B cell (primary cell): ENCODE results near the gene ARHGAP19. TPM values are rescaled to one million over a fixed set of nuclear protein-coding genes. Genes with fewer than 3 reads are reported as not detected.

Source experiments
- ATAC-seq: fragments of 200-7000 bp; cut with Tn5 transposase; one replicate; pipeline ENCODE4 v1.10.0; 2021; ENCODE audit warnings: low read depth, mild to moderate bottlenecking, moderate number of reproducible peaks, moderate library complexity
- CTCF ChIA-PET: fragments of 350-600 bp; sonication (Branson Sonifier 250); formaldehyde crosslinking; loops from one replicate; lab custom pipeline; 2021; ENCODE audit warnings: antibody characterized with exemption, inconsistent platforms; lab: Charles Lee
- POLR2A ChIA-PET: fragments of 350-600 bp; sonication (Branson Sonifier 250); formaldehyde crosslinking; loops from one replicate; lab custom pipeline; 2021; ENCODE audit warnings: antibody characterized with exemption; lab: Charles Lee
- DNase-seq: peaks from one replicate; pipeline ENCODE4 v3.0.0; 2013
- H2AFZ ChIP-seq: 2 replicates; pipeline ENCODE4 v1.6.1; 2012; ENCODE audit warnings: mild to moderate bottlenecking, low read depth, low read length; ENCODE audit not compliant: insufficient read depth, poor library complexity, severe bottlenecking
- H3K27ac ChIP-seq, 2 donors: 1 replicate in 1 of 2; 2 replicates in 1 of 2; pipeline ENCODE4 v1.5.1; 2012 to 2013; ENCODE audit warnings: low read length in 2 of 2, mild to moderate bottlenecking in 2 of 2, moderate library complexity in 1 of 2
- H3K27me3 ChIP-seq, 4 experiments: fragments of 200-600 bp in 1 of 4; sonication (generic) in 1 of 4; replicated peaks in 1 of 4; 1 replicate in 2 of 4; 2 replicates in 2 of 4; pipeline versions ENCODE4 v1.6.1 to v1.7.0; 2013 to 2016; ENCODE audit warnings: low read length in 3 of 4, mild to moderate bottlenecking in 2 of 4, mixed read lengths in 1 of 4, moderate library complexity in 1 of 4; ENCODE audit not compliant: insufficient read depth in 4 of 4, control insufficient read depth in 3 of 4; ENCODE audit errors: control extremely low read depth in 1 of 4
- H3K36me3 ChIP-seq, 2 experiments: replicated peaks in 1 of 2; 1 replicate in 1 of 2; 2 replicates in 1 of 2; pipeline versions ENCODE4 v1.6.1 to v1.7.1; 2013; ENCODE audit warnings: low read length in 1 of 2; ENCODE audit not compliant: insufficient read depth in 2 of 2, control insufficient read depth in 1 of 2; ENCODE audit errors: control extremely low read depth in 1 of 2, extremely low read depth in 1 of 2
- H3K4me1 ChIP-seq, 2 donors: fragments of 200-600 bp in 1 of 2; sonication (generic) in 1 of 2; 1 replicate in 1 of 2; 2 replicates in 1 of 2; pipeline versions ENCODE4 v1.5.1 to v1.6.1; 2013 to 2017; ENCODE audit warnings: low read length in 2 of 2; ENCODE audit not compliant: control insufficient read depth in 2 of 2, insufficient read depth in 2 of 2
- H3K4me2 ChIP-seq: replicated peaks from 2 replicates; pipeline ENCODE3; 2012; ENCODE audit warnings: mild to moderate bottlenecking, low read depth, low read length; ENCODE audit not compliant: poor library complexity, severe bottlenecking
- H3K4me3 ChIP-seq, 5 experiments: fragments of 200-600 bp in 1 of 5; sonication (generic) in 1 of 5; 1 replicate in 3 of 5; 2 replicates in 2 of 5; pipeline versions ENCODE4 v1.5.1 to v1.7.0; 2011 to 2016; ENCODE audit warnings: low read length in 4 of 5, mild to moderate bottlenecking in 4 of 5, low read depth in 2 of 5, control low read depth in 1 of 5, moderate library complexity in 1 of 5; ENCODE audit not compliant: insufficient read depth in 1 of 5; ENCODE audit errors: control extremely low read depth in 1 of 5, extremely low read depth in 1 of 5
- H3K79me2 ChIP-seq: fragments of 200-600 bp; sonication (generic); one replicate; pipeline ENCODE4 v1.6.0; 2016; ENCODE audit warnings: low read length; ENCODE audit not compliant: control insufficient read depth, insufficient read depth
- H3K9ac ChIP-seq: fragments of 200-600 bp; sonication (generic); 2 replicates; pipeline ENCODE4 v1.6.1; 2017; ENCODE audit warnings: mild to moderate bottlenecking, low read length, moderate library complexity
- H3K9me3 ChIP-seq, 3 donors: one replicate each; pipeline versions ENCODE4 v1.6.1 to v1.7.1; 2013; ENCODE audit warnings: low read length in 2 of 3; ENCODE audit not compliant: control insufficient read depth in 2 of 3, insufficient read depth in 1 of 3; ENCODE audit errors: control extremely low read depth in 1 of 3
- H4K20me1 ChIP-seq: 2 replicates; pipeline ENCODE4 v1.6.0; 2012; ENCODE audit warnings: mild to moderate bottlenecking, low read length; ENCODE audit not compliant: insufficient read depth, control insufficient read depth, poor library complexity, severe bottlenecking
- H3K27ac Mint-ChIP-seq: one replicate; pipeline ENCODE4 v1.8.0; 2021; ENCODE audit warnings: mixed read lengths
- H3K27me3 Mint-ChIP-seq: one replicate; pipeline ENCODE4 v1.8.0; 2021; ENCODE audit warnings: mixed read lengths
- H3K4me1 Mint-ChIP-seq: one replicate; pipeline ENCODE4 v1.8.0; 2021; ENCODE audit warnings: mixed read lengths
- H3K4me3 Mint-ChIP-seq: one replicate; pipeline ENCODE4 v1.8.0; 2021; ENCODE audit warnings: mixed read lengths
- H3K9me3 Mint-ChIP-seq: one replicate; pipeline ENCODE4 v1.8.0; 2022; ENCODE audit warnings: mixed read lengths; ENCODE audit not compliant: insufficient read depth
- EZH2 ChIP-seq: IDR thresholded peaks from 2 replicates; pipeline ENCODE4 v1.6.1; 2012; ENCODE audit warnings: borderline replicate concordance, low read depth, mild to moderate bottlenecking, moderate library complexity, low read length; ENCODE audit not compliant: insufficient read depth, poor library complexity, severe bottlenecking
- whole genome bisulfite sequencing: methylation state at CpG from one replicate; pipeline ENCODE4 v1.1.5; 2013; ENCODE audit warnings: missing lambda C conversion rate; ENCODE audit not compliant: insufficient coverage; 5-methylcytosine and 5-hydroxymethylcytosine counted together
- intact Hi-C: fragments of 100-400 bp; cut with micrococcal nuclease; formaldehyde crosslinking; loops from one replicate; pipeline ENCODE4 v1.10.0; 2022
- polyA plus RNA-seq: library from polyadenylated mRNA; depleted of rRNA; stranded (reverse); fragments of >200 nt; gene quantifications from 2 replicates; pipeline ENCODE4 v1.2.3, GENCODE V29; 2012
- total RNA-seq, 2 donors: library from RNA; stranded (reverse); fragments of 120-200 nt in 1 of 2; gene quantifications; 1 replicate in 1 of 2; 2 replicates in 1 of 2; pipeline versions ENCODE4 v1.2.3 to v1.2.4, GENCODE V29; 2013 to 2022
- TF ChIP-seq, protein P1 (sequence below): fragments of 200-600 bp; IDR thresholded peaks from one replicate; pipeline ENCODE4 v1.8.0; 2022; ENCODE audit warnings: antibody characterized with exemption, mild to moderate bottlenecking

The ARHGAP19 gene
- total and polyA plus RNA-seq, 2 donors (not counting 1 experiment from before 2014, with no cell fraction given) = 6.4 to 22.5 TPM

DNA sequence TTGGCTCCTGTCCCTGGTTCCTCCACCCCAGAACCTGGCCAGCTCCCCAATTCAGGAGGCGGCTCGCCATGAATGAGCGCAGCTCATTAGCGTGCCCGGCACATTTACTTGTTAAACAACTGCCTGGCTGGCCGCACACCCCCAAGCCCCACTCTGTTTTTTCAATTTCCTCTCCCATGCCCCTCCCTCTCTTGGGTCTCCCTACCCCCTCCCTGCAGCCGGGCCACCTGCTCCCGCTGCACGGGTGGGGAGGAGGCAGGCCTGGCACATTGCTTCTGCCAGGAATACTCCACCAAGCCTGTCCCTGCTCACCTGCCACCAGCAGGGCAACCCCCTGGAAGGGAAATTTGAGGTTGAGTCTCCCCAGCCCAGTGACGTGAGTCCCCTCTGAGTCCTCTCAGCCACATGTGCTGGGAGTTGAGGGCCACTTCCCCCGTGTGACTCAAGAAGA is 104.2 kb downstream of the ARHGAP19 start:
- WGBS = 61% methylated on average over 9 of the region's 11 CpGs
- Histone ChIP-seq H3K4me3 (no peak overlapping the region), H3K9me3 (peaks cover 0 to 2% (median 0%) of the 10 kb centered on the region in 3 donors), H3K27ac (no peak overlapping the region), H3K79me2 (no peaks in the 10 kb centered on the region), H3K36me3 (no peaks in the 10 kb centered on the region), H3K27me3 (peaks cover 0 to 37% (median 13%) of the 10 kb centered on the region in 4 experiments), H4K20me1 (no peaks in the 10 kb centered on the region), H3K9ac (no peak overlapping the region), H2AFZ (no peak overlapping the region), H3K4me1 (peaks cover 13 to 17% of the 10 kb centered on the region in 2 donors), H3K4me2 (no peak overlapping the region)
- no peaks in the 10 kb centered on the region for H3K9me3 Mint-ChIP-seq
- no peak overlapping the region for H3K27ac Mint-ChIP-seq
- intact Hi-C loops = no loop called here
- peaks cover 15% of the 10 kb centered on the region for H3K4me1 Mint-ChIP-seq
- no peak for DNase-seq
- ATAC-seq = no peak
- no peak for TF ChIP-seq EZH2
- TF ChIP-seq, protein P1, sequence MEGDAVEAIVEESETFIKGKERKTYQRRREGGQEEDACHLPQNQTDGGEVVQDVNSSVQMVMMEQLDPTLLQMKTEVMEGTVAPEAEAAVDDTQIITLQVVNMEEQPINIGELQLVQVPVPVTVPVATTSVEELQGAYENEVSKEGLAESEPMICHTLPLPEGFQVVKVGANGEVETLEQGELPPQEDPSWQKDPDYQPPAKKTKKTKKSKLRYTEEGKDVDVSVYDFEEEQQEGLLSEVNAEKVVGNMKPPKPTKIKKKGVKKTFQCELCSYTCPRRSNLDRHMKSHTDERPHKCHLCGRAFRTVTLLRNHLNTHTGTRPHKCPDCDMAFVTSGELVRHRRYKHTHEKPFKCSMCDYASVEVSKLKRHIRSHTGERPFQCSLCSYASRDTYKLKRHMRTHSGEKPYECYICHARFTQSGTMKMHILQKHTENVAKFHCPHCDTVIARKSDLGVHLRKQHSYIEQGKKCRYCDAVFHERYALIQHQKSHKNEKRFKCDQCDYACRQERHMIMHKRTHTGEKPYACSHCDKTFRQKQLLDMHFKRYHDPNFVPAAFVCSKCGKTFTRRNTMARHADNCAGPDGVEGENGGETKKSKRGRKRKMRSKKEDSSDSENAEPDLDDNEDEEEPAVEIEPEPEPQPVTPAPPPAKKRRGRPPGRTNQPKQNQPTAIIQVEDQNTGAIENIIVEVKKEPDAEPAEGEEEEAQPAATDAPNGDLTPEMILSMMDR = no peak
- ChIA-PET POLR2A (no interaction called here), CTCF (interaction anchor here (1.0 kb wide), 1 partner anchor 22 kb away, joined by 6 read pairs; no protein-coding TSS in a partner anchor)
- peaks cover 62% of the 10 kb centered on the region for H3K27me3 Mint-ChIP-seq
- H3K4me3 Mint-ChIP-seq = no peak overlapping the region

DNA sequence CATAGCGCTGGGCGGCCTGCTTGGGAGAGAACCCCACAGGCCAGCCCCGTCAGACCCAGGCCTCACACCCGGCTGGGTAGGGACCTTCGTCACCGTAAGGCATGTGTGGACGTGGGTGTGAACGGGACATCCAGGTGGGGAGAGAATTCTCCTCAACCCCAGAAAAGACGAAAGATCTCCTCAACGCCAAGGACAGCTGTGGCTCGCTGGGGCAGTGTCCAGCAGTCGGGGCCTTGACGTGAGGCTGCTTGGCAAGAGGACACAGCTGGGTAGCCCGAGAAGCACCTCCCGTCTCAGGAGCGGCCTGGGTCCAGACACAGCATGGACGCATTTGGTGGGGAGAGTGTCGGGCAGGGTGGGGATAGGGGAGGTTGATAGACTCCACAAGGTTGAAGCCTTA is 105.5 kb downstream of the ARHGAP19 start:
- Mint-ChIP-seq H3K4me1 (peaks cover 15% of the 10 kb centered on the region), H3K27me3 (peaks cover 62% of the 10 kb centered on the region), H3K4me3 (no peak overlapping the region), H3K9me3 (no peaks in the 10 kb centered on the region), H3K27ac (no peak overlapping the region)
- POLR2A ChIA-PET = no interaction called here
- peaks cover 0 to 2% (median 0%) of the 10 kb centered on the region in 3 donors for H3K9me3 ChIP-seq
- intact Hi-C loops = no loop called here
- no peak overlapping the region for H3K4me2 ChIP-seq
- ATAC-seq (no peak), DNase-seq (no peak)
- H2AFZ ChIP-seq = no peak overlapping the region
- H3K9ac ChIP-seq = no peak overlapping the region
- TF ChIP-seq, protein P1 = no peak
- no peak for TF ChIP-seq EZH2
- H3K36me3 ChIP-seq = no peaks in the 10 kb centered on the region
- 94% methylated on average over 15 of the region's 18 CpGs for WGBS
- H3K27ac ChIP-seq = no peak overlapping the region
- peaks cover 0 to 48% (median 14%) of the 10 kb centered on the region in 4 experiments for H3K27me3 ChIP-seq
- H3K4me3 ChIP-seq = no peak overlapping the region
- H3K79me2 ChIP-seq = no peaks in the 10 kb centered on the region
- peaks cover 13 to 17% of the 10 kb centered on the region in 2 donors for H3K4me1 ChIP-seq
- CTCF ChIA-PET = interaction anchor here (1.5 kb wide), 1 partner anchor 114 kb away, joined by 4 read pairs; no protein-coding TSS in a partner anchor
- no peaks in the 10 kb centered on the region for H4K20me1 ChIP-seq
